OCI-LY7 (cell line): ENCODE measurements around the gene CACNB3. TPM values are rescaled to one million over a fixed set of nuclear protein-coding genes. Genes with fewer than 3 reads are reported as not detected.
A peak's percentile ranks its signal among the peaks of the same experiment; 100 is the strongest.

ENCODE experiments used
- BruUV-seq: library from RNA; stranded (reverse); fragments of 400-500 nt; replicated peaks from 2 replicates; lab custom pipeline; 2021; lab: Mats Ljungman, UMichigan
- CTCF ChIA-PET: fragments of 300-600 bp; sonication (Branson Sonifier 250); formaldehyde crosslinking; loops from one replicate; lab custom pipeline; 2022; ENCODE audit warnings: antibody characterized with exemption; ENCODE audit not compliant: unreplicated experiment; lab: Charles Lee
- POLR2A ChIA-PET: fragments of 300-600 bp; sonication (Branson Sonifier 250); formaldehyde crosslinking; loops from one replicate; lab custom pipeline; 2022; ENCODE audit warnings: antibody characterized with exemption; lab: Charles Lee
- DNase-seq: peaks from one replicate; pipeline ENCODE4 v3.0.0-alpha.2; 2015; ENCODE audit warnings: low spot score
- H2AFZ ChIP-seq: fragments of 200-600 bp; sonication (generic), shearing (Covaris generic); 2 replicates; pipeline ENCODE4 v1.6.1; 2014; ENCODE audit warnings: mild to moderate bottlenecking, antibody characterized with exemption, low read length, moderate library complexity
- H3K27ac ChIP-seq: fragments of 200-600 bp; sonication (generic); 2 replicates; pipeline ENCODE4 v1.5.1; 2014; ENCODE audit warnings: mixed run types, low read depth, mild to moderate bottlenecking, moderate library complexity, low read length, inconsistent platforms; ENCODE audit not compliant: poor library complexity, severe bottlenecking
- H3K36me3 ChIP-seq: fragments of 200-600 bp; sonication (generic); 2 replicates; pipeline ENCODE4 v1.6.1; 2014; ENCODE audit warnings: mild to moderate bottlenecking, antibody characterized with exemption, low read length, moderate library complexity, mixed read lengths; ENCODE audit not compliant: insufficient read depth
- H3K4me1 ChIP-seq: fragments of 200-600 bp; sonication (generic); 2 replicates; pipeline ENCODE4 v1.5.1; 2014; ENCODE audit warnings: mild to moderate bottlenecking, low read length; ENCODE audit not compliant: insufficient read depth, poor library complexity, severe bottlenecking
- H3K4me2 ChIP-seq: fragments of 200-600 bp; sonication (generic); 2 replicates; pipeline ENCODE4 v1.6.1; 2014; ENCODE audit warnings: mild to moderate bottlenecking, low read length
- H3K4me3 ChIP-seq: fragments of 200-600 bp; sonication (generic); 2 replicates; pipeline ENCODE4 v1.5.1; 2014; ENCODE audit warnings: mild to moderate bottlenecking, low read depth, low read length; ENCODE audit not compliant: poor library complexity, severe bottlenecking
- H3K79me2 ChIP-seq: fragments of 200-600 bp; sonication (generic); 2 replicates; pipeline ENCODE4 v1.6.1; 2016; ENCODE audit warnings: low read depth, mild to moderate bottlenecking, low read length, moderate library complexity, mixed read lengths; ENCODE audit not compliant: insufficient read depth
- H3K9me2 ChIP-seq: fragments of 200-600 bp; sonication (generic); 2 replicates; pipeline ENCODE4 v1.6.1; 2016; ENCODE audit warnings: mild to moderate bottlenecking, low read length, mixed read lengths; ENCODE audit not compliant: insufficient read depth
- H3K9me3 ChIP-seq: fragments of 200-600 bp; sonication (generic); 2 replicates; pipeline ENCODE4 v1.6.1; 2014; ENCODE audit warnings: mild to moderate bottlenecking, mixed run types, low read length, mixed read lengths
- H4K20me1 ChIP-seq: fragments of 200-600 bp; sonication (generic); 2 replicates; pipeline ENCODE4 v1.6.1; 2014; ENCODE audit warnings: mild to moderate bottlenecking, antibody characterized with exemption, low read length, moderate library complexity, mixed read lengths; ENCODE audit not compliant: insufficient read depth
- EZH2phosphoT487 ChIP-seq: fragments of 200-600 bp; sonication (generic); IDR thresholded peaks from 2 replicates; pipeline ENCODE4 v1.6.1; 2018; ENCODE audit warnings: low read depth, borderline replicate concordance, mild to moderate bottlenecking, mixed run types, antibody characterized with exemption, low read length, moderate library complexity, mixed read lengths
- intact Hi-C: fragments of 100-400 bp; cut with micrococcal nuclease; formaldehyde crosslinking; loops from one replicate; pipeline ENCODE4 v1.10.0; 2022; ENCODE audit not compliant: unreplicated experiment
- total RNA-seq, 2 experiments: library from RNA; depleted of rRNA in 1 of 2; stranded (reverse); fragments of >200 nt in 1 of 2; shearing (Covaris generic) in 1 of 2; gene quantifications; 2 replicates each; pipeline ENCODE4 v1.2.3, GENCODE V29; 2014 to 2022
- TF ChIP-seq, protein P1 (sequence below): fragments of 200-600 bp; sonication (generic); conservative IDR thresholded peaks from 2 replicates; pipeline ENCODE4 v1.5.1; 2014; ENCODE audit warnings: mild to moderate bottlenecking, antibody characterized with exemption, low read length, moderate library complexity, mixed read lengths

The CACNB3 gene
- total RNA-seq, 2 experiments from 2014 or later: 5.6 to 20.6 TPM

GRCh38 chr12:48812389-48812788, 5.9 kb upstream of the CACNB3 start:
- Histone ChIP-seq H3K9me3 (no peaks in the 10 kb centered on the region), H4K20me1 (no peaks in the 10 kb centered on the region), H3K4me1 (peaks cover 17% of the 10 kb centered on the region), H3K9me2 (no peaks in the 10 kb centered on the region), H3K27ac (no peak overlapping the region), H3K79me2 (no peaks in the 10 kb centered on the region), H2AFZ (no peak overlapping the region), H3K4me2 (no peak overlapping the region), H3K36me3 (no peaks in the 10 kb centered on the region), H3K4me3 (no peak overlapping the region)
- TF ChIP-seq, protein P1, sequence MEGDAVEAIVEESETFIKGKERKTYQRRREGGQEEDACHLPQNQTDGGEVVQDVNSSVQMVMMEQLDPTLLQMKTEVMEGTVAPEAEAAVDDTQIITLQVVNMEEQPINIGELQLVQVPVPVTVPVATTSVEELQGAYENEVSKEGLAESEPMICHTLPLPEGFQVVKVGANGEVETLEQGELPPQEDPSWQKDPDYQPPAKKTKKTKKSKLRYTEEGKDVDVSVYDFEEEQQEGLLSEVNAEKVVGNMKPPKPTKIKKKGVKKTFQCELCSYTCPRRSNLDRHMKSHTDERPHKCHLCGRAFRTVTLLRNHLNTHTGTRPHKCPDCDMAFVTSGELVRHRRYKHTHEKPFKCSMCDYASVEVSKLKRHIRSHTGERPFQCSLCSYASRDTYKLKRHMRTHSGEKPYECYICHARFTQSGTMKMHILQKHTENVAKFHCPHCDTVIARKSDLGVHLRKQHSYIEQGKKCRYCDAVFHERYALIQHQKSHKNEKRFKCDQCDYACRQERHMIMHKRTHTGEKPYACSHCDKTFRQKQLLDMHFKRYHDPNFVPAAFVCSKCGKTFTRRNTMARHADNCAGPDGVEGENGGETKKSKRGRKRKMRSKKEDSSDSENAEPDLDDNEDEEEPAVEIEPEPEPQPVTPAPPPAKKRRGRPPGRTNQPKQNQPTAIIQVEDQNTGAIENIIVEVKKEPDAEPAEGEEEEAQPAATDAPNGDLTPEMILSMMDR: no peak
- TF ChIP-seq EZH2phosphoT487: no peak
- BruUV-seq: no TSS peak
- intact Hi-C loops: no loop called here
- DNase-seq: no peak
- POLR2A ChIA-PET: no interaction called here
- CTCF ChIA-PET: no interaction called here

DNA sequence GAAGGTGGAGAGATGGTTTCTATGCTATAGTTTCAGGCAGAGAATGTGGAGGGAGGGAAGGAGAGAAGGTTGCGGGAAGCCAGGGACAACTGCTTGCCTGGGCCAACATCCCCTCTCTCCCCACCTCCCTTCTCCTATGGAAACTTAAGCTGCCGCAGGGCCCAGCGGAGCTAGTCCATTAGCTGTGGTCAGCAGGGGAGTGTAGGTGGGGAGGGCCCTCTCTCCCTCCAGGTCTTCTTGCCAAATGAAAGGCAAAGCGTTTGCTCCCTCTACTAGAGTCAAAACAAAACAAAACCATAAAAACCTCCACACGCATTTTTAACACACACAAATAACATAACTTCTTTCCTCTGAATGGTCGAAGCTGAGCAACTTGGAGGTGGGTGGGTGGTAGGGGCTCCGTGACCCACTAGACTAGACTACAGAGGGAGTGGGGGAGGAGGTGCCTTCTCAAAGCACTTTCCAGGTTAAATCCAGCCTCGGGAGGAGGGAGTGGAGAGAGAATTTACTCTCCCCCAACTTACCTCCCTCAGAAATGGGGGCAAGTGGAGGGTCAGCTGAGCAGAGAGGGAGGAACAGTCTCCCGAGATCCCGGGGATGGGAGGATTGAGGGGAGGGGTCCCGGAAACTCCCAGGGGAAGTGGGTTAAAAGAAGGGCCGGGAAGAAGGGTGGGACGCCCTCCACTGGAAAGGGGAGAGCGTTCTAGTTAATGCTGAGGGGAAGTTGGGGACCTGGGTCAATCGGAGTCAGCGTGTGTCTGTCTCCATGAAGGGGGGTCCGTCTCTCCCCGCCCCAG, 4.6 kb upstream of the CACNB3 start:
- H3K9me3 ChIP-seq: no peaks in the 10 kb centered on the region
- POLR2A ChIA-PET: interaction anchor here (0.6 to 1.0 kb wide), 3 partner anchors 97 to 318 kb away, joined by 3 to 4 read pairs (median 3); no protein-coding TSS in a partner anchor
- CTCF ChIA-PET: no interaction called here
- peak overlapping the region; percentile 78 for H3K4me2 ChIP-seq
- H3K27ac ChIP-seq: no peak overlapping the region
- no peak for DNase-seq
- peak overlapping the region; percentile 82 for H2AFZ ChIP-seq
- H3K36me3 ChIP-seq: no peaks in the 10 kb centered on the region
- BruUV-seq: no TSS peak
- peak overlapping the region; percentile 72 for H3K4me3 ChIP-seq
- TF ChIP-seq, protein P1: no peak
- no peak for TF ChIP-seq EZH2phosphoT487
- H3K9me2 ChIP-seq: no peaks in the 10 kb centered on the region
- H4K20me1 ChIP-seq: no peaks in the 10 kb centered on the region
- no peaks in the 10 kb centered on the region for H3K79me2 ChIP-seq
- H3K4me1 ChIP-seq: peaks cover 25% of the 10 kb centered on the region
- intact Hi-C loops: loop anchor here (1.0 to 2.0 kb wide), 2 partner anchors 39 to 97 kb away; partner anchors contain the start of genes CCNT1 and DDX23
